OCI-LY3 (cell line): ENCODE data around the gene FANCC.
"Not testable (repeated sequence)": the region's sequence is repeated elsewhere in the genome, so short reads cannot be mapped to it uniquely, and the experiment has no call there.

ENCODE experiments used
- H2AFZ ChIP-seq: fragments of 200-600, 300-600 bp; shearing (Covaris generic); 2 replicates; pipeline ENCODE4 v1.6.0; 2014; ENCODE audit warnings: antibody characterized with exemption, low read depth, low read length
- H3K27ac ChIP-seq: fragments of 200-600, 300-600 bp; sonication (generic); 2 replicates; pipeline ENCODE4 v1.5.1; 2014; ENCODE audit warnings: mild to moderate bottlenecking, low read length, moderate library complexity, mixed read lengths
- H3K27me3 ChIP-seq: fragments of 200-600, 300-600 bp; sonication (generic); 2 replicates; pipeline ENCODE4 v1.6.1; 2014; ENCODE audit warnings: low read depth, low read length, mixed read lengths
- H3K36me3 ChIP-seq: fragments of 200-600, 300-600 bp; sonication (generic); replicated peaks from 2 replicates; pipeline ENCODE3; 2014; ENCODE audit warnings: low read depth, low read length, mixed read lengths
- H3K4me1 ChIP-seq: fragments of 300-600, 200-600 bp; sonication (generic); 2 replicates; pipeline ENCODE4 v1.6.1; 2014; ENCODE audit warnings: low read length, mixed read lengths
- H3K4me2 ChIP-seq: fragments of 200-600, 300-600 bp; sonication (generic); 2 replicates; pipeline ENCODE4 v1.6.1; 2014; ENCODE audit warnings: low read length, mixed read lengths
- H3K4me3 ChIP-seq: fragments of 300-600, 200-600 bp; sonication (generic); 2 replicates; pipeline ENCODE4 v1.5.1; 2014; ENCODE audit warnings: antibody characterized with exemption, mild to moderate bottlenecking, low read length, moderate library complexity
- H3K79me2 ChIP-seq: fragments of 300-600, 200-600 bp; shearing (Covaris generic); 2 replicates; pipeline ENCODE4 v1.6.1; 2014; ENCODE audit warnings: mild to moderate bottlenecking, low read length, mixed read lengths
- H3K9ac ChIP-seq: fragments of 300-600, 200-600 bp; shearing (Covaris generic); 2 replicates; pipeline ENCODE4 v1.6.0; 2014; ENCODE audit warnings: mild to moderate bottlenecking, low read length, moderate library complexity
- H3K9me3 ChIP-seq: fragments of 200-600, 300-600 bp; shearing (Covaris generic); 2 replicates; pipeline ENCODE4 v1.6.1; 2014; ENCODE audit warnings: low read length, mixed read lengths; ENCODE audit not compliant: insufficient read depth
- H4K20me1 ChIP-seq: fragments of 200-600, 300-600 bp; sonication (generic); 2 replicates; pipeline ENCODE4 v1.6.1; 2016; ENCODE audit warnings: low read length, mixed read lengths; ENCODE audit not compliant: insufficient read depth
- EZH2phosphoT487 ChIP-seq: fragments of 200-600 bp; shearing (Covaris generic); IDR thresholded peaks from 2 replicates; pipeline ENCODE4 v1.6.1; 2018; ENCODE audit warnings: antibody characterized with exemption, mixed run types, low read depth
- TF ChIP-seq, protein P1 (sequence below): fragments of 200-600, 300-600 bp; sonication (generic); IDR thresholded peaks from 2 replicates; pipeline ENCODE4 v1.5.1; 2014; ENCODE audit warnings: antibody characterized with exemption, low read length, low read depth

The FANCC gene

GRCh38 chr9:95206143-95206542 is 111.4 kb downstream of the FANCC start:
- Histone ChIP-seq H3K79me2 (no peaks in the 10 kb centered on the region), H2AFZ (no peak overlapping the region), H3K4me1 (peaks cover 15% of the 10 kb centered on the region), H3K9me3 (no peaks in the 10 kb centered on the region), H3K4me2 (no peak overlapping the region), H3K27me3 (no peaks in the 10 kb centered on the region), H3K9ac (no peak overlapping the region), H3K27ac (no peak overlapping the region), H4K20me1 (no peaks in the 10 kb centered on the region), H3K4me3 (no peak overlapping the region), H3K36me3 (no peaks in the 10 kb centered on the region)
- TF ChIP-seq, protein P1, sequence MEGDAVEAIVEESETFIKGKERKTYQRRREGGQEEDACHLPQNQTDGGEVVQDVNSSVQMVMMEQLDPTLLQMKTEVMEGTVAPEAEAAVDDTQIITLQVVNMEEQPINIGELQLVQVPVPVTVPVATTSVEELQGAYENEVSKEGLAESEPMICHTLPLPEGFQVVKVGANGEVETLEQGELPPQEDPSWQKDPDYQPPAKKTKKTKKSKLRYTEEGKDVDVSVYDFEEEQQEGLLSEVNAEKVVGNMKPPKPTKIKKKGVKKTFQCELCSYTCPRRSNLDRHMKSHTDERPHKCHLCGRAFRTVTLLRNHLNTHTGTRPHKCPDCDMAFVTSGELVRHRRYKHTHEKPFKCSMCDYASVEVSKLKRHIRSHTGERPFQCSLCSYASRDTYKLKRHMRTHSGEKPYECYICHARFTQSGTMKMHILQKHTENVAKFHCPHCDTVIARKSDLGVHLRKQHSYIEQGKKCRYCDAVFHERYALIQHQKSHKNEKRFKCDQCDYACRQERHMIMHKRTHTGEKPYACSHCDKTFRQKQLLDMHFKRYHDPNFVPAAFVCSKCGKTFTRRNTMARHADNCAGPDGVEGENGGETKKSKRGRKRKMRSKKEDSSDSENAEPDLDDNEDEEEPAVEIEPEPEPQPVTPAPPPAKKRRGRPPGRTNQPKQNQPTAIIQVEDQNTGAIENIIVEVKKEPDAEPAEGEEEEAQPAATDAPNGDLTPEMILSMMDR, result no peak
- TF ChIP-seq EZH2phosphoT487, result no peak

DNA sequence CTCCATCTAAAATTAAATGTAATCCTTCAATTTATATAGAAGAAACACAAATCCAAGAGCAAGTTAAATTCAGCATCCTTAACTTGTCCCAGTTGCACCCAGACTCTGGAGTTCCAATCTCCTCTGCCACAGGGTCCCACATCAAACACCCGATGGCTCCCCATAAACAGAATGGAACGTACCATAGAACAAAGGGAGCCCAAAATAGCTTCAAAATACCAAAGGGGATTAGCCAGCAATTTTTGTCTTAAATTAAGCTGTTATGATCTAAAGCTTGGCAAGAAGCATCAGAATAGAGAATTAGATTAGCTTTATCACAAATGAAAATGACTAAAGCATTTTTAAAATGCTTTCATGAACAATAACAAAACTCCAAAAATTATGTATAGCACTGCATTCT is 112.8 kb downstream of the FANCC start:
- 0 out of 2 replicates have a peak overlapping the region, but pooled peaks have one; percentile 9 for H3K4me2 ChIP-seq
- H3K4me1 ChIP-seq, result peaks cover 15% of the 10 kb centered on the region

DNA sequence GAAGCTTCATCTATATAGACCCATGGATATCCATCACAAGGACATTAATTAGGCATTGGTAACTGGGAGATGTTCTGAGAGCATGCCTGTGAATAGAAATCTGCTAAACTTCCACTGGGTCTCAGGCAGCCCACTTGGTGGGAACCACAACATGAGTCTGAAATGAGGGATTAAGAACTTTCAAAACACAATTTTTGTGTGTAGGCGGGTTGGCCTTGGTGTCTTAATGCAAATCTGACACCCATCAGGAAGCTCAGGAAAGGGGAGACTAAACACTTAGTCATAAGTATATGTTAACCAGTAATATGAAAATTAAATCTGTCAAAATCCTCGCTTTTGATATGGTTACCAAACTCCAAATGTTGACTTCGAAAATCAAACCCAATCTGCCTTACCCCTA is 113.2 kb downstream of the FANCC start:
- Histone ChIP-seq H3K36me3 (no peaks in the 10 kb centered on the region), H3K4me1 (peaks cover 15% of the 10 kb centered on the region), H3K79me2 (no peaks in the 10 kb centered on the region), H3K4me2 (no peak overlapping the region), H3K4me3 (no peak overlapping the region), H3K9ac (no peak overlapping the region), H3K27ac (no peak overlapping the region), H3K27me3 (no peaks in the 10 kb centered on the region), H2AFZ (no peak overlapping the region), H4K20me1 (no peaks in the 10 kb centered on the region), H3K9me3 (no peaks in the 10 kb centered on the region)
- TF ChIP-seq EZH2phosphoT487, result no peak
- TF ChIP-seq, protein P1, result no peak

More for the DNA sequence above, 112.8 kb downstream of the FANCC start:
- no peaks in the 10 kb centered on the region for H3K27me3 ChIP-seq
- no peaks in the 10 kb centered on the region for H3K79me2 ChIP-seq
- no peak overlapping the region for H3K4me3 ChIP-seq
- H4K20me1 ChIP-seq, result no peaks in the 10 kb centered on the region
- H2AFZ ChIP-seq, result no peak overlapping the region
- no peak overlapping the region for H3K27ac ChIP-seq
- H3K9me3 ChIP-seq, result no peaks in the 10 kb centered on the region
- TF ChIP-seq, protein P1, result no peak
- TF ChIP-seq EZH2phosphoT487, result no peak
- no peak overlapping the region for H3K9ac ChIP-seq
- no peaks in the 10 kb centered on the region for H3K36me3 ChIP-seq

GRCh38 chr9:95203019-95203418 is 114.5 kb downstream of the FANCC start:
- H2AFZ ChIP-seq, H3K9me3 ChIP-seq, H4K20me1 ChIP-seq, H3K79me2 ChIP-seq, H3K27me3 ChIP-seq, H3K27ac ChIP-seq, H3K4me2 ChIP-seq, H3K36me3 ChIP-seq, H3K9ac ChIP-seq, H3K4me3 ChIP-seq: not testable (repeated sequence)
- peaks cover 15% of the 10 kb centered on the region for H3K4me1 ChIP-seq
